GM12872 (cell line): ENCODE data around the gene RAD52.

ENCODE experiments used
- CTCF ChIP-seq: IDR thresholded peaks from 3 replicates; pipeline ENCODE4 v1.5.1; 2011; ENCODE audit warnings: low read depth, mild to moderate bottlenecking, low read length, moderate library complexity; ENCODE audit not compliant: insufficient read depth

RAD52 gene

GRCh38 chr12:912466-913235 lies 36.8 kb downstream of the RAD52 start:
- TF ChIP-seq CTCF, result no peak

GRCh38 chr12:911191-911826 lies 38.2 kb downstream of the RAD52 start:
- TF ChIP-seq CTCF, result no peak

- TF ChIP-seq CTCF, result no peak
Observed at GRCh38 chr12:910416-910815, 39.1 kb downstream of the RAD52 start.

- TF ChIP-seq CTCF, result no peak
Observed at GRCh38 chr12:909861-910260, 39.6 kb downstream of the RAD52 start.

GRCh38 chr12:907413-908185 lies 41.9 kb downstream of the RAD52 start:
- no peak for TF ChIP-seq CTCF

- no peak for TF ChIP-seq CTCF
Observed at GRCh38 chr12:906062-906585, 43.4 kb downstream of the RAD52 start.
